GM19328 (cell line): ENCODE results near the gene TAF1B.

Experiments used
- ATAC-seq: cut with Tn5 transposase; IDR thresholded peaks from one replicate; pipeline ENCODE4 v1.9.1; 2021; ENCODE audit warnings: mild to moderate bottlenecking, moderate library complexity; ENCODE audit not compliant: unreplicated experiment

TAF1B gene

GRCh38 chr2:9807555-9808305 is 35.5 kb upstream of the TAF1B start:
- ATAC-seq: no peak

DNA sequence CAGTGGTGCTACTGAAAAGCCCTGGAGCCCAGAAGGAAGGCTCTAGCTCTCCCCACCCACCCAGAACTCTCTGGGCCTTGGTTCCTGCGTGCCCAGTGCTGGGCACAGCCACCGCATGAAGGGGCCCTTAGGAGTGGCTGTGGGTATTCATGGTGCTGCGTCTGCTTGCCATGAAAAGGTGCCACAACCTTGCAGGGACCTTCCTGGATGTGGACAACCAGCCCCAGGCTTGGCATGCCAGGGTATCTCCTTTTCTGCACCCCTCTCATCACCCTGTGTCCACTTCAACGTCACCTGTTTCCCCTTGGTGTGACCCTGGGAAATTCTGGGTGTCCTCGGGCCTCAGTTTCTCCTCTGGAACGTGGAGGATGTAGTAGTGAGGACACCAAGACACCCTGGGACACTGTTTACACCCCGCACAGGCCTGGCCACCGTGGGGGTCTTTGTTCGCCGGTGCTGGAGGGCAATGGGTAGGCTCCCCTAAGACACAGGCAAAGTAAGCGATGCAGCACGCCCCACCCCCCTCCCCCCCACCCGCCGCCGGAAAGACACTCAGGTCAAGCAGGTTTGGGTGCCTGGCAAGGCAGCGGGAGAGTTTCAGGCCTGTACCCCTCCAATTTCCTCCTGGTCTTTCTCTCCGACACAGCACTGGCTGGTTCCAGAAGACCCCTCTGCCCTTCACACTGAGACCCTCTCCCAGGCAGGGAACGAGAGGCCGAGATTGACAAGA is 34.8 kb upstream of the TAF1B start:
- ATAC-seq: no peak

- no peak for ATAC-seq
Observed at GRCh38 chr2:9809064-9809356, 34.3 kb upstream of the TAF1B start.

- no peak for ATAC-seq
Observed at GRCh38 chr2:9809448-9810088, 33.7 kb upstream of the TAF1B start.

DNA sequence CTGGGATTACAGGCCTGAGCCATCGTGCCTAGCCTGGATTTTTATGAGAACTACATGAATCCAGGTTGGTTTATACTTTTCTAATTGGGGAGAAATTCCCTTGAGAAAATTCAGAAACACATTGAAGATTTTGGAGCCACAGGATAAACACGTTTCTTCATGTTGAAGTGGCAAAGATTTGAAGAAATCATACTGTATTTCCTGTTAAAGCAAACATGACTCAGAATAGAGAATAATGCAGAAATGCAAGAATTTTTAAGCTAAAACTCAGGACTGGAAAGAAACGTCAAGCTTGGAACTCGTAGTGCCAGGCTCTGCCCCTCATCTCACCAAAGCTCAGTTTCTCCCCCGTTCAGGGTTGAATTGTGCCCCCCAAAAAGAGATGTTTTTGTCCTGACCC is 32.1 kb upstream of the TAF1B start:
- no peak for ATAC-seq

GRCh38 chr2:9811679-9812511 is 31.4 kb upstream of the TAF1B start:
- ATAC-seq: no peak

- ATAC-seq: no peak
Observed at GRCh38 chr2:9812945-9813311, 30.3 kb upstream of the TAF1B start.

DNA sequence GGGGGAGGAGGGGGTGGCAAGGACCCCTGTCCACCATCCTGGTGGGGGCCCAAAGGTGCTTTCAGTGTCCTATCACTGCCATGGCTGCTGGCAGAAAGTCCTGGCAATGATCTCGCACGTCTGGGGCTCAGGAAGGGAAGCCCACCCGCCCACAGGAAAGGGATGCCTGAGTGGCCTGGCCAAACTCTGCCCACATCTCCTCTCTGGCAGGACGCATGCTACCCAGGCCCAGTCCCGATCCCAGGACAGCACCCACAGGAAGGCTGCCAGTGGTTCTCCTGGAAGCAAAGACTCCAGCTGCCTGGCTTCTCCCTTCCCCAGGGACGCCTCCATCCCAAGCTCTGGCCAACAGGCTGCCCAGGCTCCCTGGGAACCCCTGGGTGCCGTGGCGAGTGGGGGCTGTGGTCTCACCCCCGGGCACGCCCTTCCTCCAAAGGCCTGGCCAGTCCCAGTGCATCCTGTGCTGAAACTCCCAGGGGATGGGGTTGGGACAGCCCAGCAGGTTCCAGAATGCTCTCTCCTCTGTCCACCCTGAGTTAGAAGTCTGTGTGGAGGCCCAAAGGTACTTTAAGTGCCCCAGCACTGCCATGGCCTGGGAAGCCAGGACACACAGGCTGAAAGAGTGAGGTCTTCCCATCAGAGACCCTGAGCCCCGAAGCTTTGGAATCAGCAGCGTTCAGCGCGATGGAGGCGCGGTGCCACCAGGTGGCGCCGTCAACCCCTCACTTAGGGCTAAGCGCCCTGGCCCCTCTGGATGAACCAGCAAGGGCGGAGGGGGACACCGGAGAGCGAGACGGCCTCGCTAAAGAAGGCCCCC is 29.8 kb upstream of the TAF1B start:
- ATAC-seq: peak; percentile 58

DNA sequence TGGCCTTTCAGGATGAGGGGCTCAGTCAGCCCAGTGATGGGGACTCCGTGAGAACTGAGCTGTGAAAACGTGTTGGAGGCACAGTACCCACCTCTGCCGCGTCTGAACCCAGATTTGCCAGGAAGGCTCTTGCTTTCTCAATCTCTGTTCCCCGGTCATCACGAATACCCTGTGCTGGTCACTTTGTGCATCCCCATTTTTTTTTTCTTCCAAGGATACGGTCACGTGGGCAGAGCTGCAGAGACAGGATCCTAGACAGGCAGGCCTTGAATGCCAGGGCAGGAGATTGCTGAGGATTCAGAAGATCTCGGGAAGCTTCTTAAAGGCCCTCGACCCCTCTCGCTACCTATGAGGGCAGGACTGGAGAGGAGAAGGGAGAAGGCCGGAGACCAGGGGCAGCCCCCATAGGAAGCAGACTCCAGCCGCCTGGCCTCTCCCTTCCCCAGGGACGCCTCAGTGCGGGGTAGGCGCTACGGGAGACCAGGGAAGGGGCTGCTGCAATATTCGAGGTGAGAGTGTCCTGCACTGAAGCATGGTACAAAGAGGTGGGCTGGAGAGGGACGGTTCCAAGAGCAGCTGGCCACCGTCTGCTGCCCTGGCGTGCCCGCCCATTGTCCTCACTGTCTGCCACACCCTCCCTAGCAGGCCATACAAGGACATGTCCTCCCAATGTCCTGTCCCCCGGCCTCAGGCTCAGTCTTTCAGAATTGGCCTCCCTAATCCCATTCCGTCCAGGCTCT is 29.0 kb upstream of the TAF1B start:
- no peak for ATAC-seq

- no peak for ATAC-seq
Observed at GRCh38 chr2:9815076-9815475, 28.2 kb upstream of the TAF1B start.

DNA sequence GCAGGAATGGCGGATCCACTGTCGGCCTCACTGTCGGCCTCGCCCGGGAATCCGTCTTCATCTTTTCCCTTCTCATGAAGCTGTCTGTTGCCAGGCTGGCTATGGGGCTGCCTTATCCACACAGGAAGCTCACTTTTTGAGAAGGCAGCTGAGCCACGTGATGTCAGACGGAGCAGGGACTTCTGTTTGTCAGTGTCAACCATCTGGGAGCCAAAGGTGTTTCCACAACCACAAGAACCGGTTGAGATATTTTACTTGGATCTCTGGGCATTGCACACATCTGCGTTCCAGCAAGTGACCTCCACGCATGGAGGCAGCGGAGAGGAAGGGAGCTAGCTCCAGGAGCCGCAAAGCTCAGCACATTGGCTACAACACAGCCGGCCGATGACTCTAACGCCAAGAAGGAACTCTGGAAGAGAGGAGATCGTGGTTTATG is 27.4 kb upstream of the TAF1B start:
- ATAC-seq: no peak

GRCh38 chr2:9818097-9818496 is 25.2 kb upstream of the TAF1B start:
- ATAC-seq: no peak

GRCh38 chr2:9819551-9819950 is 23.7 kb upstream of the TAF1B start:
- no peak for ATAC-seq

GRCh38 chr2:9820020-9820973 is 23.0 kb upstream of the TAF1B start:
- no peak for ATAC-seq

DNA sequence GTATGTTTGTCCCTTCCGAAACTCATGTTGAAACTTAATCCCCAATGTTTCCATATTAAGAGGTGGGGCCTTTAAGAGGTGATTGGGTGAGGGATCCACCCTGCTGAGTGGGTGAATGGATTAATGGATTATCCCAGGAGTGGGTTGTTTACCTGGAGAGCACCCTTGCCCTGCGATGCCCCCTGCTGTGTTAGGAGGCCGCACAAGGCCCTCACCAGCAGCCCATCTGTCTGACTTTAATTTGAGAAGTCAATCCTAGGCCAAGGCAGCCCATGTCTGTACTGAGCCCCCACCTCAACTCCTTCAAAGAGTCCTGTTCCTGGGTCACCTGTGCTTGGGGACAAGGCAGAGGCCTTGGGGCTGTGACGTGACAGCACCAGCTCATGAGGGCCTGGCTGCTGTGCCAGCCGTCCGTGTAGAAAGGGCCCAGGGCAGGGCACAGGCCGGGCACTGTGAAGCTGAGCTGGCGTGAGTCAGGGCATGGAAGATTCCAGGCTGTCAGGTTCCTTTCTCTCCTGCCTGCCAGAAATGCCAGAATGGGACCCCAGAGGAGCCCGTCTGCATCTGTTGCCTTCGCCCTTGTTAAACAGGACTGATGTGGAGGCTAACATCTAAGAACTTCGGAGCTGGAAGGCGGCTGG is 21.3 kb upstream of the TAF1B start:
- ATAC-seq: no peak

DNA sequence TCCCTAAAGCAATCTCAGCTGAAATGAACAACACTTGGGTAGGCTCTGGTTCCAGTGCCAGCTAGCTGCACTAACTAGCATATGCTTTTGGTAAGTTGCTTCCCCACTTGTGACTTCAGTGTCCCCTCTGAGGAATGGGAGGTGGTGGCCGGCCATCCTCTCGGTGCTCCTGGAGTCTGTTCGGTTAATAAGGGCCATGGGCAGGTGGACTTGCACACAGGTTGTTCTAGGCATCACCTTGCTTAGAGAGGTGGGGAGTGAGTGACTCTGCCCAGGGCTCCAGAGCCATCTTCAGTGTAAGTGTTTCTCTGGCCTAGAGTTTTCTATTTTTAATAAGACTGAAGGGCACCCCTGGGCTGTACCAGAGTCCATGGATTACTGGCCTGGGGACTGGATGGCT is 18.8 kb upstream of the TAF1B start:
- ATAC-seq: no peak

DNA sequence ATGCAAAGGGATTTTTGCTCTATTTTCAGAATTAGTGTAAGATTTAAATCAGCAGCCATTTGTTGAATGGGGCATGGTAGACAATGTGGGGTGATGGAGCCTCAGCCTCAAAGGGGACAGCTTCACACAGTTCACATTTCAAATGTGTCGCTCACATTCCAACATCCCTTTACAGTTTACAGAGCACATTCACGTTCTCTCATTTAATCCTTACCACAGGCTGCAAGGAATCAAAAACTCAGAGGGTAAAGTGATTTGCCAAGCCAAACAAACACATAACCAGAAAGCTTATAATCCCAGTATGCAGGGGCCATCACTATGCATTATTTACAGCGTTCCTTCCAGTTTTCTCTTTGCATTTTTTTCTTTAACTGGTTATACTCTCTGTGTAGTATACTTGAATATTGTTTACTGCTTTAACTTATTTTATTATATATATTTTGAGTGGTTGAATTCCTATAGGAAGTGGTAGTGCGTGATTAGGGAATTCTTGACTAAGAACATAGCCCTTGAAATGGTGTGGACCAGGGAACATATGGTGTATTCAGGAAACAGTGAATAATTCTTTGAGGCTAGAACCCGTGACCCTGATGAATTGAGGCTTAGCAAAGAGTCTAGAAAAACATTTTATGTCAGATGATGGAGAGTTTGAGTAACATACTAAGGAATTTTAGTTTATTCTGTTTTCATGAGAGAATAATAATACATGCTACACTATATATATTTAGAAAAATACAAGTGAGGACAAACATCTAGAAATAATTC is 18.1 kb upstream of the TAF1B start:
- ATAC-seq: no peak

DNA sequence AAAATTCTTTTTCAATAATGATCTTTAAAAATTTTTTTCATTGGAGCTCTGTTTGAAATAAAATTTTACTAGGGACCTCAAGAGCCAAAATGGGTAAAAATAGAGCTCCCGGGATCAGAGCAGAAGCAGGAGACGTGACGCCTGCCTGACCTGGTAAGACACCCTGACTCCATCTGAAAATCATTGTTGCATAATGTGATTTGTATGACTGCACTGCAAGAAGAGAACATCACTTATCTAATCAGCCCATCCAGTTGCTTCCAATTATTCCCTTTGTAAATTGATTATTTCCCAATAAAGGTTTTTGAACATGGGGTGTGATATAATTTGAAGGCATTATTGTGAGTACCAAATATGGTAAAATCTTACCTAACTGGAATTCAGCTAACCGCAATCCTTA is 17.1 kb upstream of the TAF1B start:
- no peak for ATAC-seq
